NCI-H1048 (cell line): ENCODE data around the gene PTPRF.
"Not testable (repeated sequence)": the region's sequence is repeated elsewhere in the genome, so short reads cannot be mapped to it uniquely, and the experiment has no call there.

ENCODE experiments used
- DNase-seq: peaks from one replicate; lab custom pipeline; 2025; lab: John Stamatoyannopoulos, UW

PTPRF gene

GRCh38 chr1:43538143-43538487 lies 7.4 kb downstream of the PTPRF start:
- no peak for DNase-seq

DNA sequence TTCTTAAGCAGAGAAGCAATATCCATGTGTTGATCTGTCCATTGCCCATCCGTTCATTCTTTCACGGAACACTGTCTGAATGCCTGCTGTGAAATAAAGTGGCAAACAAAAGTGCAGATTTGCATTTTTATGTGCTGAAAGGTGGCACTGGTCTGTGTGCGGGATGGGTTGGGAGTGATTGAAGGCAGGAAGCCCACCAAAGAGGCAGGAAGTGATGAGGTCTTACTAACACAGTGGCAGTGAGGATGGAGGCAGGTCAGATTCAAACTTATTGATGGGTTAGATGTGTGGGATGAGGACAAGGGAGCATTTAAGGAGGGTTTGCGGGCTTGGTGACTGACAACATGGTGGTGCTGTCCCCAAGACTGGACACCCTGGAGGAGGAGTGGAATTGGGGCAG lies 8.3 kb downstream of the PTPRF start:
- DNase-seq, result no peak

- DNase-seq, result no peak
These were observed 9.2 kb downstream of the PTPRF start for GRCh38 chr1:43539726-43540434.

GRCh38 chr1:43540653-43541071 lies 10.0 kb downstream of the PTPRF start:
- DNase-seq, result no peak

DNA sequence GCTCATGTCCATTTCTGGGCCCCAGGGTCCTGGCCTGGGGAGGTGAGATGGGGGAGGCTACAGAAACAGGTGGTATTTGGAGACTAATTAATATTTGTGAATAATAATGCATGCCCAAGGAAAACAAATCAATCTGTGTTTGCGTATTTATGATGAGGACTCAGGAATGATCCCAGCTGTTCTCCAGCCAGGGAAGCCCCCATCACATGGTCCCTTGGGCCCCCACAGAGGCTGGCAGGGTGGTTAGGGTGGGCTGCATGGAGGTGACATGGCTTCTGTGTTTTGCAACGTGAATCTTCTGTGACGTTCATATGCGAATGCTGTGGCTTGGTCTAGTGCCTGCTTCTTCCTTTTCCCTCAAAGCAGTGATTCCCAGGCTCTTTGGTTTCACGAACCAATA lies 10.5 kb downstream of the PTPRF start:
- DNase-seq, result no peak

DNA sequence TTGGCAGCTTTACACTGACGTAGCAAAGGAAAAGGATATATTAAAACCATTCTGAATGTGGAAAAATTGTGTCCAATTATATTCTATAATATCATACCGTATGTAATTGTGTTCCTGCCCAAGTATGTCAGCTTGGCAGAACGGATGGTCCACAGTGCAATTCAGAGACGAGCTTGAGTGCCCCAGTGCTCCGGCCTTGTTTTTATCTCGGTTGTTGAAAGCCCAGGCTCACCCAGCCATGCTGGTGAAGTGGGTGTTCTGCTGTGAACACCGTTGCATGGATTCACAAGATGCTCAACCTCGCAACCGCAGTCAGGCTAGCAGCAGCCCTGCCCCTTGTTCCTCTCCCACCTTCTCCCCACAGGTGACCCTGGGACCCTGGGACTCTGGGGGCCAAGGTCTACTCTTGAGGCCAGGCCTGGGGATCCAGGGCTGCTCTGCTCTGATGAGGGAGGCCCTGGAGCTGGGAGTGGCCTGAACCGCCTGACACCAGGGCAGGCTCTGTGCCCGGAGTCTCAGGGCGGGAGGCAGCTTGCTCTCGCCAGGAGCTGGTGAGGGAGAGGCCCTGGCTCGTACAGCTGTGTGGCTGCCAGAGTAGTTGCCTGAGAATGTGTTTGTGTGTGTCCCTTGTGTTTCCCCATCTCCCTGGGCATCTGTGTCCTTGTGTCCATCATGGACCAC lies 11.2 kb downstream of the PTPRF start:
- DNase-seq, result no peak

GRCh38 chr1:43542527-43543458 lies 12.1 kb downstream of the PTPRF start:
- DNase-seq, result no peak

- no peak for DNase-seq
These were observed 12.9 kb downstream of the PTPRF start for GRCh38 chr1:43543567-43543966.

DNA sequence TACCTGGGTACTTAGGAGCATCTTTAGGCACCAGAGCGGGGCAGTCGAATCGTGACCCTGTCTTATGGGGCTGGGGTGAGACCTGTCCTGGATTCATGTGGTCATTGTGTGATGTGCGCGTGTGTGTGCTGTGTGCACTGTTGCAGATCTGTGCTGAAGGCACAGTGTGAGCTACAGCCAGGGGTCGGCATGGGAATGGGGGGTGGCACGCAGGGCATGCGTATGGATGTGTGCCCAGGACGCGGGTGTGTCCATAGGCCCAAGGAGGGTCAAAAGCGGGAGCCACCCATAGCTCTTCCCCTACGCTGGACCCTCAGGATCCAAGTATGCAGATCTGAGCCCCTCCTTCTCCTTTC lies 14.6 kb downstream of the PTPRF start:
- no peak for DNase-seq

DNA sequence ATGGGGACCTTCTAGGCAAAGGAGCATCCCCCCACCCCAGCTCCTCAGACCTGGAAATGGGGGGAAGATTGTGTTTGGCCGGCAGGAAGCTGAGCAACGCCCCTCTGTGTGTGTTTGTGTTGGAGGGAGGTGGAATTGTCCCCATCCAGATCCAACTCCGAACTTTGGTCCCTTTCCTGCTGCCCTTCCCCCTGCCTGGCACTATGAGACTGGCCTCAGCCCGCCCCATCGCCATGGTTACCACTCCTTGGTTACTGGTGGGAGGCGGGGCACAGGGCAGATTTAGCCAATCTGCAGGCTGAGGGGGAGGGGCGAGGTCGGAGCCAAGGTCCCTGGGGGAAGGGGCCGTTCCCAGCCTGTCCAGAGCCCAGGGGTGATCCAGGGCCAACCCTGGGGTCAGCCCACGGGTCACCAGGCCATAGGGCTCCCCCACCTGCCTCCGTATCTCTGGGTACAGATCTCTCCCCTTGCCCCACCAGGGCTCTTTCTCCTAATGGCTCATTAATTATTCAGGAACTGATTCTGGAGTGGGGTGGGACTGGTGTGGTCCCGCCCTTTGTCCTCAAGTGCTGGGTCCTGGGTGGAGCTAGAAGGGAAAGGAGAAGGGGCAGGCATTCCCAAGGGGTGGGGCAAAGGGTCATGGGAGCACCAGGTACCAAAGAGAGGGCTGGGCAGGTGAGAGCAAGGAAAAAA lies 15.2 kb downstream of the PTPRF start:
- DNase-seq, result no peak

DNA sequence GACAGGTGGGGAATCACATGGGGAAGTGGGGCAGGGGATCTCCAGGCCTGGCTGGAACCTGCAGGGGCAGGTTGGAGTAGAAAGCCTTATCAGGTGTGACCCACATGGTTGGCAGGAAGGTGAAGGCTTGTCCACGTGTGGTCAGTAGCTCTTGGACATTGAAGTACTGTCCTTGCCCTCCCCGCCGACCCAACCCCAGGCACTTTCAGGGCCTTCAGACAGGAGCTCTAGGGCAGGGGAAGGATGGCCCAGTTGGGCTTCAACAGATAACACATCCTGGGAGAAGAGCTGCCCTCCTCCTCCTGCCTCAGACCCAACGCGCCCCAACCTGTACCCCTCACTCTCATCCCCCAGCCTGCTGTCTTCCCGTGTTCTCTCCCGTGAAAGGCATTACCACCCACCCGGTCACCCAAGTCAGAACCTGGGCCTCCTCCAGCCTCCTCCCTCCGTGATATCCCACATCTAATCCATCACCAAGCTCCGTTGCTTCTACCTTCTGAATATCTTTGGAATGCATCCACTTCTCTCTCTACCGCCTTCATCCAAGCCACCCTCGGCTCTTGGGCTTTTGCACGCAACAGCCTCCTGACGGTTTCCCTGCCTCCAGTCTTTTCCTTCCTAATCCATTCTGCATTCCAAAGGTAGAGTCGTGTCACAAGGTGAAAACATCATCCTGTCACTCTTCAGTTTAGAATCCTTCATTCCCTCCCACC lies 15.9 kb downstream of the PTPRF start:
- no peak for DNase-seq

DNA sequence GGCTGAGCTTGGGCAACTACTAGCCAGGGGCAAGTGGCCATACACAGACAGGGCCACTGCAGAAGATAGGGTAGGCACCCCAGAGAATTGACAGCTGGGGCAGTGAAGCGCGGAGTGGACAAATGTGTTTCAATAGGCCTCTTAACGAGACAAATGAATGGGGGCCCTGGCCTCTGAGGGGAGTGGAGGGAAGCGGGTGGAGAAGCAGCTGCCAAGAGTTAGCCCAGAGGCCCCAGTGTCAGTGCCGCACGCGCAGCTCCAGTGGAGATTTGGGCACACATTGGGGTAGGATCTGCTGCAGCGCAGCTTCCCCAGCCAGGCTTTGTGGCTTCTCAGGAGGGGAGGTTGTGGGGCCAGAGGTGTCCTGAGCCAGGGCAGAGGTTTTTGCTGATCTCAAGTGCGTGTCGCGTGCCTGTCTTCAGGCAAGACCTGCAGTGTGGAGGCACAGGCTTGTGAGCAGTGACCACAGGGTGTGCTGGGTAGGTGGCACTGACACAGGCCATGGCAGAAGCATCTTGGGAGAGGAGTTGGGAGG lies 16.9 kb downstream of the PTPRF start:
- DNase-seq, result no peak

DNA sequence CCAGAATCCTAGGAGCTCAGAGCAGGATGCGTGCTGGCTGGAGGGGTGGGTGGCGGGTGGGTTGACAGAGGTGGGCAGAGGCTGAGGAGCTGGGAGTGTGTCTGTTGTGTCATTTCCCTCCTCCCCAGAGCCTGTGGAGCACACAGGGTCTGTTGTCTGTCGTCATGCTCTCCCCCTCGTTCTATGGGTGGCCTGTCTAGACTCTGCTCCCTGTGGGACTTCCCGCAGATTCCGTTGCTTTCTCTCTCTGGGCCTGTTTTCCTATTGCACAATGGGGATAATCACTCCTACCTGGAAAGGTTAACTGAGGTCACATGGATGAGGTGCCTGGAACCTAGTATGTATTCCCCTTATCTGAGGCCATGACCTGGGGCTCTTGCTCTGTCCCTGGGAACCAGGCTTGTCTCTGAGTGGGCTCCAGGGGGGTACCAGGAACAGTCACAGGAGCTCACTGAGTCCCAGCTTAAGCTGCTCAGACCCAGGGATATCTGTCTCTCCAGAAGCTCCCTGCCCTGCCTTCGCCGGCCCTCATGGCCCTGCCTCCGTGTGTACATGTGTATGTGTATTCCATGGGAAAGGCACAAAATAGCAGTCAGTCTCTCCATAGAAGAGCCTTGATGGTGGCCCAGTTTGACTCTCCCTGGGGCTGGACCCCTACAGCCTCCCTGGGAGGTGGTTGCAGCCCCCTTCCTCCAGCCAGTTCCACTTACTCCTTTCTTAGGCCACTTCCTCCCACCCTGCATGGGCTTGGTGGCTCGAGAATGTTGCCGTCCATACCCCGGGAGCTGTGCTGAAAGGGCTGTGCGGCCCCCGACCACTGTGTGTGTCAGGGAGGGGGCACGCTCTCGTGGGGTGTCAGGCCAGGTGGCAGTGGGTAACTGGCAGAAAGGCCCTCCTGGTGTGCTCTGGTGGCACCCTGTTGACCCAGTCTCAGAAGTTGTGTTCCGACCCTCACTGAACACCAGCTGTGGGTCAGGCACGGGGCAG lies 17.9 kb downstream of the PTPRF start:
- no peak for DNase-seq

DNA sequence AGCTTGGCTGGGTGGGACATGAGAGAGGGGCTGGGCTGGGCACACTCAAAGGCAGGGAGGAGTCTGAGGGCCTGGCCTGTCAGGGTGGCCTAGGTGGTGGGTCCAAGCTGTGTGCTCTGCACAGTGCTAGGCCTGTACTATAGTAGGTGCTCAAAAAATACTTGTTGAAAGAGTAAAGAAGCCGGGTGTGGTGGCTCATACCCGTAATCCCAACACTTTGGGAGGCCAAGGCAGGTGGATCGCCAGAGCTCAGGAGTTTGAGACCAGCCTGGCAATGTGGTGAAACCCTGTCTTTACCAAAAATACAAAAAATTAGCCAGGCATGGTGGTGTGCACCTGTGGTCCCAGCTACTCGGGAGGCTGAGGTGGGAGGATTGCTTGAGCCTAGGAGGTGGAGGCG lies 18.7 kb downstream of the PTPRF start:
- DNase-seq, result not testable (repeated sequence)

DNA sequence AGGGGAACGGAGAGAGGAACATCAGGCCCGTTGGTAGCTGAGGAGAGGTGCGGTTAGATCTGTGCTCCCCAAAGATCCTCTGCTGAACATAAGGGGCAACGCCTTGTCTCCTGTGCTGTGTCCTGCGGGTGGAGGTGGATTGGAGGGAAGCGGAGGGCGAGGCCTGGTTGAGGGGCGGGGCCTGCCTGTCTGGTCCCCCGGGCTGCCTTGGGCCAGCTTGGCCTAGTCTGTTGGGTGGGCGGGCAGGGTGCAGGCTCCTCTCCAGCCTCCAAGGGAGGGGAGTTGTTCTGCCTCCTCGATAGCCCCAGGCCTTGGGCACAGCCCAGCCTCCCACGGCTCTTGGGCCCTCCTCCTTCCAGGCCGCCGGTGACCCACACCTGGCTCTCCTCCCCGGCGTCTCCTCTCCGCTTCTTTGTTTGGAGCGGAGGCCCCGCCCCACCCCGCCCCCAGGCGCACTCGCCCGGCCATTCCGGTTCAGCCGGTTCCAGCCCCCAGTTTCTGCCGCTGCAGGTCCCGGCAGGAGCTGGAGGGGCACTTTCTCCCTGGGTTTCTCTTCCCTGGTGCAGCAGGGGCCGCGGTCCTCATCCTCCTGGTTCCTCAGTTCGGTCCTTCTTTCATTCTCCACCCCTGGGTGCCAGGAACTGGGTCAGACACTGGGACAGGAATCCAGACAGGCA lies 19.4 kb downstream of the PTPRF start:
- DNase-seq, result peak; percentile 83

DNA sequence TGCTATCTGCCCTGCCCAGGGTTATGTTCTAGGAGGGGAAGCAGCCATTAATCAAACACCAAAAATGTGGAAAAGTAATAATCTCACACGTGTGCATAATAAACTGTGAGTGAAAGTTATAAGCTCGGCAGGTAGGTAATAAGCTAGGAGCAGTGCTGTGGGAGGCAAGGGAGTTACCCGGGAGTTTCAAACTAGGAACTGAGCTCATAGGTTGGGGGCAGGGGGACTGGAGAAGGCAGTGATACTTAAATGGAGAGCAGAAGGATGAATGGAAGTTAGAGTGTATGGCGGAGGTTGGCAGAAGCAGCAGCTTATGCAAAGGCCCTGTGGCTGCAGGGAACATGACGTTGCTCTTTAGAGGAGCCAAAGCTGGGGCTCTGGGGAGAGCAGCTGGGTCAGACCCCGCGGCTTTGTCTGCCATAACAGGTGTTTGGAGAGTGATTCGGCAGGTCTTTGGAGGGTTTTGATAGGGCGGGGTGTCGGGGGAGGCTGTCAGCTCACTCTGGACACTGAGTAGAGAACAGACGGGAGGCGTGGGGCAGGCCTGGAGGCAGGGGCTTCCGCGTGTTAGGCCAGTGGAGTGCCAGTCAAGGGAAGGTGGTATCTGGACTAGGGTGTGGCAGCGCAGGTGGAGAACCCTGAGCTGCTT lies 20.0 kb downstream of the PTPRF start:
- no peak for DNase-seq

GRCh38 chr1:43551396-43551888 lies 20.8 kb downstream of the PTPRF start:
- DNase-seq, result no peak

- no peak for DNase-seq
These were observed 21.5 kb downstream of the PTPRF start for GRCh38 chr1:43552059-43552742.
